ENCODE data around the gene PDGFRB.

The PDGFRB gene

GRCh38 chr5:150081541-150082283 lies 73.9 kb downstream of the PDGFRB start:
- H3K4me3 ChIP-seq (ENCODE audit: control insufficient read depth, low read depth, low read length), result no peak overlapping the region
- no peak for TF ChIP-seq CTCF (IDR thresholded peaks at IDR 0.05; ENCODE audit: control insufficient read depth, insufficient read depth, low read depth, low read length, missing control alignments)
- DNase-seq (ENCODE audit: low read depth), result no peak

- no peak for DNase-seq (ENCODE audit: low read depth)
- no peak for TF ChIP-seq CTCF (IDR thresholded peaks at IDR 0.05; ENCODE audit: control insufficient read depth, insufficient read depth, low read depth, low read length, missing control alignments)
- H3K4me3 ChIP-seq (ENCODE audit: control insufficient read depth, low read depth, low read length), result no peak overlapping the region
Measured at GRCh38 chr5:150080696-150081435, 74.8 kb downstream of the PDGFRB start.

DNA sequence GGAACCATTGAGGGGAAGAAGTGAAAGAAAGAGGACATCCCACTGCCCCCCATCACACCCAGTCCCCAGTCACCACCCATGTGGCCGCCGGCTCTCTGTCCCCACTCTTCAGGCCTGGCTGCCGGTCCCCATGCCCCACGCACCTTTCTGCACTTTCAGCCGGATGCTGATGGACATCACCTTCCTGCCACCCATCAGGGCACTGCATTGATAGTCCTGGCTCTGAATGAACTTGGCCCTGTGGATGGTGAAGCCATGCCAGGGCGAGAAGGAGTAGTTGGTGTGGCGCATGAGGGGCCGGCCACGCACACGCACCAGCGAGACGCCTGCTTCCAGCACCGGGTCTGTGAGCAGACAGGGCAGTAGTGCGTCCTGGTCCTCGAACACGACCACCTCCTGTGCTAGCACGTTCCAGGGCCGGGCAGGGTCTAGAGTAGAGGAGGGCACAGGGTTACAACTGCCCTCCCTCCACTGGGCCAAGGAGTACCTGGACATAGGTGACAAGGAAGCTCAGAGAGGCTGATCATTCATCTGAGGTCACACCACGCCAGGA lies 75.7 kb downstream of the PDGFRB start:
- no peak for DNase-seq (ENCODE audit: low read depth)
- H3K4me3 ChIP-seq (ENCODE audit: control insufficient read depth, low read depth, low read length), result no peak overlapping the region
- no peak for TF ChIP-seq CTCF (IDR thresholded peaks at IDR 0.05; ENCODE audit: control insufficient read depth, insufficient read depth, low read depth, low read length, missing control alignments)

GRCh38 chr5:150078802-150079689 lies 76.6 kb downstream of the PDGFRB start:
- no peak for TF ChIP-seq CTCF (IDR thresholded peaks at IDR 0.05; ENCODE audit: control insufficient read depth, insufficient read depth, low read depth, low read length, missing control alignments)
- no peak overlapping the region for H3K4me3 ChIP-seq (ENCODE audit: control insufficient read depth, low read depth, low read length)
- DNase-seq (ENCODE audit: low read depth), result no peak

GRCh38 chr5:150077996-150078801 lies 77.4 kb downstream of the PDGFRB start:
- DNase-seq (ENCODE audit: low read depth), result no peak
- no peak for TF ChIP-seq CTCF (IDR thresholded peaks at IDR 0.05; ENCODE audit: control insufficient read depth, insufficient read depth, low read depth, low read length, missing control alignments)
- no peak overlapping the region for H3K4me3 ChIP-seq (ENCODE audit: control insufficient read depth, low read depth, low read length)
